Thyroid gland (tissue), 4 donors: ENCODE data around the gene SPACDR. TPM values are rescaled to one million over a fixed set of nuclear protein-coding genes. Genes with fewer than 3 reads are reported as not detected.
A peak's percentile ranks its signal among the peaks of the same experiment; 100 is the strongest.

Experiments
- DNase-seq, 2 donors: peaks; one replicate each; pipeline ENCODE4 v3.0.0-alpha.2; 2019
- H3K27ac ChIP-seq, 3 donors: fragments of 200-600 bp; sonication (generic); 1 replicate in 2 of 3; 2 replicates in 1 of 3; pipeline ENCODE4 v1.5.1; 2016 to 2019; ENCODE audit warnings: mild to moderate bottlenecking in 1 of 3, moderate library complexity in 1 of 3
- H3K27me3 ChIP-seq: fragments of 200-600 bp; sonication (generic); one replicate; pipeline ENCODE4 v1.5.1; 2019
- H3K36me3 ChIP-seq, 2 donors: fragments of 200-600 bp; sonication (generic); one replicate each; pipeline ENCODE4 v1.5.1; 2016 to 2019
- H3K4me1 ChIP-seq, 2 donors: fragments of 200-600 bp; sonication (generic); one replicate each; pipeline ENCODE4 v1.5.1; 2017 to 2019
- H3K4me3 ChIP-seq, 3 donors: fragments of 200-600 bp; sonication (generic); replicated peaks in 1 of 3; 1 replicate in 2 of 3; 2 replicates in 1 of 3; pipeline ENCODE4 v1.5.1; 2016; ENCODE audit warnings: mild to moderate bottlenecking in 1 of 3
- H3K9me3 ChIP-seq: fragments of 200-600 bp; sonication (generic); one replicate; pipeline ENCODE4 v1.5.1; 2017
- POLR2A ChIP-seq, 2 donors: fragments of 450-650 bp; IDR thresholded peaks; one replicate each; pipeline ENCODE4 v1.6.1; 2017; ENCODE audit warnings: antibody characterized with exemption in 2 of 2, mild to moderate bottlenecking in 2 of 2, moderate library complexity in 1 of 2
- WGBS, 2 donors: methylation state at CpG; one replicate each; pipeline ENCODE4 v1.1.5; 2017; 5-methylcytosine and 5-hydroxymethylcytosine counted together
- intact Hi-C: fragments of 100-400 bp; cut with DNase I; formaldehyde crosslinking; loops from one replicate; pipeline ENCODE4 v1.15.1; 2023
- total RNA-seq, 4 donors: library from RNA; depleted of rRNA; stranded (reverse); fragments of >200 nt; gene quantifications; one replicate each; pipeline ENCODE4 v1.2.3, GENCODE V29; 2016
- TF ChIP-seq, protein P1 (sequence below), 6 experiments: fragments of 200-600 bp in 3 of 6; fragments of 450-650 bp in 3 of 6; sonication (generic) in 3 of 6; IDR thresholded peaks; one replicate each; pipeline ENCODE4 v1.5.1; 2016 to 2019; ENCODE audit warnings: antibody characterized with exemption in 6 of 6, mild to moderate bottlenecking in 2 of 6, inconsistent platforms in 1 of 6, moderate library complexity in 1 of 6

Gene SPACDR
- total RNA-seq, 4 donors from 2014 or later, result 2.0 TPM; not detected in 3

DNA sequence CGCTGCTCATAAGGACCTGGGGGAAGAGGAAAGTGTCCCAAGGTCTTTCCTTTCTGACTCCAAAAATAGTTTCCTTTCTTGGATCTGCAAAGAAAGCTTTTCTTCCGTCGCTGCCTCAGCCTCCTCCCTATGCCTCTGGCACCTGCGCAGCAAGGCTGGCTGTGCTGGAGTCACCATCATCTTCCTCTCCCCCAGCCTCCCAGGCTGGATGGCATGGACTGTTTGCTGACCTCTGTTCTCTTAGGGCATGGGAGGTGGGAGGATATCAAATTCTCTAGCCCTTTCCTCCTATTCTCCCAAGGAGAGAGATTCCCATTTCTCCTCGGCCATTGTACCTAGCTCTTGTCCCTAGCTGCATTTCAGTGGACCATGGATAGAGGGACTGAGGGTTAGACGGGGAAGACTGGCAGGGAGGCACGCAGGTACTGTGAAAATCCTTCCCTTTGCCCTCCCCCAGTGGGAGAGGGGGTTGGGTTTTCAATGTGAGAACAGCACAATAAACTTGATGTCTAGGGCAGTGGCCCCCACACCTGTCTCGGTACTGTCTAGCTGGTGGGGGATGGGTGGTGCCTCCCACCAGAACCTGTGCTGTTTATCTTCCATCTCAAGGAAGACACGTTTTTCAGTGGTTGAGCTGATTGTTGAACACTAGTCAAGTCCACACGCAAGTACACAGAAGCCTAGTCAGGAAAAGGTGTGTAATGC is 30.3 kb downstream of the SPACDR start:
- Histone ChIP-seq H3K36me3 (peaks cover 17 to 20% of the 10 kb centered on the region in 2 donors), H3K4me3 (no peak overlapping the region), H3K27me3 (no peaks in the 10 kb centered on the region), H3K9me3 (no peaks in the 10 kb centered on the region), H3K4me1 (peaks cover 35 to 57% of the 10 kb centered on the region in 2 donors), H3K27ac (peak overlapping the region in 2 of 3 donors; percentile 77 to 99)
- DNase-seq, result no peak
- 71 to 76% methylated on average over 10 of the region's 10 CpGs for WGBS, 2 donors
- intact Hi-C loops, result no loop called here
- TF ChIP-seq, protein P1, sequence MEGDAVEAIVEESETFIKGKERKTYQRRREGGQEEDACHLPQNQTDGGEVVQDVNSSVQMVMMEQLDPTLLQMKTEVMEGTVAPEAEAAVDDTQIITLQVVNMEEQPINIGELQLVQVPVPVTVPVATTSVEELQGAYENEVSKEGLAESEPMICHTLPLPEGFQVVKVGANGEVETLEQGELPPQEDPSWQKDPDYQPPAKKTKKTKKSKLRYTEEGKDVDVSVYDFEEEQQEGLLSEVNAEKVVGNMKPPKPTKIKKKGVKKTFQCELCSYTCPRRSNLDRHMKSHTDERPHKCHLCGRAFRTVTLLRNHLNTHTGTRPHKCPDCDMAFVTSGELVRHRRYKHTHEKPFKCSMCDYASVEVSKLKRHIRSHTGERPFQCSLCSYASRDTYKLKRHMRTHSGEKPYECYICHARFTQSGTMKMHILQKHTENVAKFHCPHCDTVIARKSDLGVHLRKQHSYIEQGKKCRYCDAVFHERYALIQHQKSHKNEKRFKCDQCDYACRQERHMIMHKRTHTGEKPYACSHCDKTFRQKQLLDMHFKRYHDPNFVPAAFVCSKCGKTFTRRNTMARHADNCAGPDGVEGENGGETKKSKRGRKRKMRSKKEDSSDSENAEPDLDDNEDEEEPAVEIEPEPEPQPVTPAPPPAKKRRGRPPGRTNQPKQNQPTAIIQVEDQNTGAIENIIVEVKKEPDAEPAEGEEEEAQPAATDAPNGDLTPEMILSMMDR (IDR thresholded peaks at IDR 0.05), result no peak
- no peak for TF ChIP-seq POLR2A (IDR thresholded peaks at IDR 0.05)

DNA sequence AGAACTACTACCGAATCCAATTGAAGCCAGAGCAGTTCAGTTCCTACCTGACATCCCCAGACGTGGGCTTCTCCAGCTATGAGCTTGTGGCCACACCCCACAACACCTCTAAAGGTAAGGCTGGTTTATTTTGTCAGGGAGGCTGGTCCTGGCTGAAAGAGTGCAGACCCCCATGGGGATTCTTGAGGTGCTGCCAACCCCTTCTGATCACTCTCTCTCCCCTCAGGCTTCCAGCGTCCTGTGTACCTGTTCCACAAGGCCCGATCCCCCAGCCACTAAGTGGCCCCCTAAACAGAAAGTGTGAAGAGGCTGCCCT is 30.8 kb downstream of the SPACDR start:
- Histone ChIP-seq H3K27ac (peak overlapping the region in 2 of 3 donors; percentile 77 to 99), H3K9me3 (no peaks in the 10 kb centered on the region), H3K4me3 (no peak overlapping the region), H3K27me3 (no peaks in the 10 kb centered on the region), H3K4me1 (peaks cover 35 to 57% of the 10 kb centered on the region in 2 donors), H3K36me3 (peaks cover 17 to 20% of the 10 kb centered on the region in 2 donors)
- intact Hi-C loops, result no loop called here
- TF ChIP-seq POLR2A (IDR thresholded peaks at IDR 0.05), result no peak
- TF ChIP-seq, protein P1 (IDR thresholded peaks at IDR 0.05), result no peak
- 66 to 71% methylated on average over 3 to 4 of the region's 4 CpGs for WGBS, 2 donors
- DNase-seq, result no peak

DNA sequence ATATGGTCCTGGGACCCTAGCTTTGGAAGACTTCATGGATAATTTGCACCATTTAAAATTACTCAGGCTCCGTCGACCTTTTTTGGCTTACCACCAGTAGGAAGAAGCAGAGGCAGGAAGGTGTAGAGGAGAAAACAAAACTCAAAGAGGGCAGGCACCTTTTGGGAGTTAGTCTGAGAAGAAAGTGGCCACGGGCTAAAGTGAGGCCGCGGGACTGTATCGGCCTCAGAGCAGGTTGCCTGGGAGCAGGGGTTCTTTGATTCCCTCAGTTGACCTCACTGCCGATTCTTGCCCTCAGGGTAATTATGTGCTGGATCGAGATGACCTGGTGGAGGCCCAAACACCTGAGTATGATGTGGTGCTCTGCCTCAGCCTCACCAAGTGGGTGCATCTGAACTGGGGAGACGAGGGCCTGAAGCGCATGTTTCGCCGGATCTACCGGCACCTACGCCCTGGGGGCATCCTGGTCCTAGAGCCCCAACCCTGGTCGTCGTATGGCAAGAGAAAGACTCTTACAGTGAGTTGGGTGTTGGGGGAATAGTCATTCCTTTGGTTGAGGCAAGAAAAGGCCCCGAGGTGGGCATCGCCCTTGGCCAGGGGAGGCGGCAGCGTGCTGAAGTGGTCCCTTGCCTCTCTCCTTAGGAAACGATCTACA is 31.3 kb downstream of the SPACDR start:
- DNase-seq, result no peak
- WGBS, 2 donors, result 74 to 78% methylated on average over 18 to 21 of the region's 21 CpGs
- Histone ChIP-seq H3K27me3 (no peaks in the 10 kb centered on the region), H3K4me3 (no peak overlapping the region), H3K9me3 (no peaks in the 10 kb centered on the region), H3K27ac (peak overlapping the region; percentile 9 to 99 (median 77)), H3K36me3 (peaks cover 17 to 20% of the 10 kb centered on the region in 2 donors), H3K4me1 (peaks cover 38 to 61% of the 10 kb centered on the region in 2 donors)
- TF ChIP-seq, protein P1 (IDR thresholded peaks at IDR 0.05), result no peak
- TF ChIP-seq POLR2A (IDR thresholded peaks at IDR 0.05), result no peak
- intact Hi-C loops, result no loop called here

DNA sequence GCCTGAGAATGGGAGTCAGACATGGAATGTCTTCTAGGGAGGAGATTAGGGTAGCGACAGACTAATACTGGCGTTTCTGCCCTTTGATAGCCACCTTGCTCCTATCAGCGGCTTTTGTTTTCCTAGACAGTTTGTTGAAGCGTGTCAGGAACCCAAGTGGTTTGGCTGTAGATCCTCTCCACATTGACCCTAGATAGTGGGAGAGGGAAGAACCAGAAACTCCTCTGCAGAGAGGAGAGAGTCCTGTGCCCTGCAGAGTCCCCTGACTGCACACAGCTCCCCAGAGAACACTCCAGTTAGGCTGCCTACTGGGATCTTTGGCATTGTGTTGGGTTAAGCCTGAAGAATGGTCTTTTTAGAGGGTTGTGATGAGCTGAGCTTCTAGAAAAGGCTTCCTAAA is 32.0 kb downstream of the SPACDR start:
- 46 to 48% methylated on average over 3 to 4 of the region's 4 CpGs for WGBS, 2 donors
- intact Hi-C loops, result no loop called here
- TF ChIP-seq, protein P1 (IDR thresholded peaks at IDR 0.05), result no peak
- TF ChIP-seq POLR2A (IDR thresholded peaks at IDR 0.05), result peak in 1 of 2 donors; percentile 55
- peak; percentile 64 for DNase-seq
- Histone ChIP-seq H3K4me3 (no peak overlapping the region), H3K27me3 (no peaks in the 10 kb centered on the region), H3K9me3 (no peaks in the 10 kb centered on the region), H3K4me1 (peaks cover 39 to 61% of the 10 kb centered on the region in 2 donors), H3K27ac (peak overlapping the region; percentile 9 to 99 (median 99)), H3K36me3 (peaks cover 17 to 20% of the 10 kb centered on the region in 2 donors)

DNA sequence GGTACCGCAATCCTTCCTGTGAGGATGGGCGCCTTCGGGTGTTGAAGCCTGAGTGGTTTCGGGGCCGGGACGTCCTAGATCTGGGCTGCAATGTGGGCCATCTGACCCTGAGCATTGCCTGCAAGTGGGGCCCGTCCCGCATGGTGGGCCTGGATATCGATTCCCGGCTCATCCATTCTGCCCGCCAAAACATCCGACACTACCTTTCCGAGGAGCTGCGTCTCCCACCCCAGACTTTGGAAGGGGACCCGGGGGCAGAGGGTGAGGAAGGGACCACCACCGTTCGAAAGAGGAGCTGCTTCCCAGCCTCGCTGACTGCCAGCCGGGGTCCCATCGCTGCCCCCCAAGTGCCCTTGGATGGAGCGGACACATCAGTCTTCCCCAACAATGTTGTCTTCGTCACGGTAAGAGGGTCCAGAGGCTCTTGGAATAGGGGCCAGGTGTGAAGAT is 32.7 kb downstream of the SPACDR start:
- Histone ChIP-seq H3K9me3 (no peaks in the 10 kb centered on the region), H3K36me3 (peaks cover 17 to 20% of the 10 kb centered on the region in 2 donors), H3K27me3 (no peaks in the 10 kb centered on the region), H3K4me3 (no peak overlapping the region), H3K4me1 (peaks cover 39 to 57% of the 10 kb centered on the region in 2 donors), H3K27ac (peak overlapping the region; percentile 5 to 99 (median 99))
- intact Hi-C loops, result no loop called here
- 80 to 81% methylated on average over 17 to 20 of the region's 23 CpGs for WGBS, 2 donors
- no peak for TF ChIP-seq POLR2A (IDR thresholded peaks at IDR 0.05)
- DNase-seq, result no peak
